Cardiac fibroblast (primary cell): ENCODE results near the gene UGDH.
"Not testable (repeated sequence)": the region's sequence is repeated elsewhere in the genome, so short reads cannot be mapped to it uniquely, and the experiment has no call there.

Experiments used
- DNase-seq, 2 donors: peaks; one replicate each; pipeline versions ENCODE4 v3.0.0 to v3.0.0-alpha.2; 2010; ENCODE audit warnings: low read depth in 2 of 2
- H3K4me3 ChIP-seq, 2 donors: replicated peaks in 1 of 2; 1 replicate in 1 of 2; 2 replicates in 1 of 2; pipeline ENCODE4 v1.5.1; 2011; ENCODE audit warnings: low read depth in 2 of 2, low read length in 2 of 2, mild to moderate bottlenecking in 2 of 2, moderate library complexity in 1 of 2
- CTCF ChIP-seq: IDR thresholded peaks from one replicate; pipeline ENCODE4 v1.5.1; 2011; ENCODE audit warnings: low read depth, mild to moderate bottlenecking, low read length, inconsistent platforms

Gene UGDH

DNA sequence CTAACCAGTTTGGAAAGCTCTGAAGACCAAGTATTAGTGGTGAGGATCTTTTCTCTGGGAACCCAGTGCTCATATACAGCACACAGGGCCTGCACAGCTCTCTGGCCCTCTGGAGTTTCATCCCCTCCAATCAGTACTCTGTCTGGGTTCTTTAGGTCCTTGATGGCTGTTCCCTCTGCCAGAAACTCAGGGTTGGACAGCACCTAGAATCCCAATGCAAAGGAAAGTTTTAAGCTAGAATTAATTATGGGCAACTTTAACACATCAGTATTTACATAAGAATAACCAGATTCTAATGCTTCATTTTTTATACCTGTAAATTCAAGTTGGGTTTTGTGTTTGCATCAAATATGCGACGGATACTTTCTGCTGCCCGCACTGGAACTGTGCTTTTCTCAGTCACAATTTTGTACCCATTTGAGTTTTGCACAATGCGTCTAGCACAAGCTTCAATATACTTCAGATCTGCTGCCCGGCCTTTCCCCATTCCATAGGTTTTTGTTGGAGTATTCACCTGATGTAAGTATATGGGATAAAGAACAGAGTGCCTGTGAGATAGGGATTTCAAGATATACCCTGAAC lies 16.8 kb downstream of the UGDH start:
- no peak overlapping the region for H3K4me3 ChIP-seq
- TF ChIP-seq CTCF = no peak

DNA sequence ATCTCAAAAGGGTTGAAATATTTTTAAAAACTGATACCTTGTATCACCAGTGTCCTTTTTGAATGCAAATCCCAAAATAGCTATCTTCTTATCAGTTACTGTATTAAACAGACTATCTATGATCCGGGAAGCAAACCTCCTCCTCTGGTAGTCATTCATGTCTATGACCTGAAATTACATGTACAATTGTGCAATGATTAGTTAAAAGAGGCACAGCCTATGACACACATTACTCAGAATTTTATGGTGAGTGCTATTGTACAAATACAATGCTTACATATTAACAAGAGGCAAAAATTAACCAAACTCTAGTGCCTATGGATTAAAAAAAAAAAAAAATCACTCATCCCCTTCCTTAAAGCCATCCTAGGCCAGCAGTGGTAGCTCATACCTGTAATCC lies 21.7 kb downstream of the UGDH start:
- peak in 1 of 2 donors; percentile 46 for DNase-seq
- no peak for TF ChIP-seq CTCF
- H3K4me3 ChIP-seq = no peak overlapping the region

More for the DNA sequence above, 16.8 kb downstream of the UGDH start:
- DNase-seq = no peak

DNA sequence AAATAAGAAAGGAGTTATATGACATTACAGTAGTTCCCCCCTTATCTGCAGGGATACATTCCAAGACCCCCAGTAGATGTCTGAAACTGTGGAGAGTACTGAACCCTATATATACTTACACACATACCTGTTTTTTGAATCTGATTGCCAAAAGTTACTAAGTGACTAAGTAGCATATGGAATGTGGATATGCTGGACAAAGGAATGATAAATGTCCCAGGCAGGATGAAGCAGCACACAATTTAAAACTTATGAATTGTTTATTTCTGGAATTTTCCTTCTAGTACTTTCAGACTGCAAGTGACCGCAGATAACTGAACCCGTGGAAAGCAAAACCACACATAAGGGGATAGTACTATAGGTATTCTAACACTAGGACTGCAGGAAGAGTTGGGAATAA lies 22.7 kb downstream of the UGDH start:
- no peak for DNase-seq
- no peak overlapping the region for H3K4me3 ChIP-seq
- TF ChIP-seq CTCF = no peak

- peak in 1 of 2 donors; percentile 79 for DNase-seq
- not testable (repeated sequence) for H3K4me3 ChIP-seq
These were observed 24.6 kb downstream of the UGDH start for GRCh38 chr4:39502664-39503035.

GRCh38 chr4:39502019-39502663 lies 25.1 kb downstream of the UGDH start:
- no peak for TF ChIP-seq CTCF
- DNase-seq = peak; percentile 60 to 94
- H3K4me3 ChIP-seq = no peak overlapping the region

DNA sequence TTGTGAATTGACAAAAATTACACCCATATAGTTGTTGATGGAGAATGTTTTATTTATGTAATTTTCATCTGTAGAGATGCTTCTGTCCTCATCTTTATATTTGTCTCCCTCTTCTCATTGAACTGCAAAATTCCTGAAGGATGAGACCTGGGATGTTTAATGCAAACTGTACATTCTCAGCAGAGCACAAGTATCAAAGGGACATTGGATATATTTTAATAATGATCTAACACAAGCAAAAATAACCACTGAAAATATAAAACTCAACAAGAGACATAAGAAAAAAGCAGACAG lies 28.6 kb downstream of the UGDH start:
- H3K4me3 ChIP-seq = no peak overlapping the region
- no peak for TF ChIP-seq CTCF
- no peak for DNase-seq

- no peak overlapping the region for H3K4me3 ChIP-seq
- DNase-seq = no peak
- TF ChIP-seq CTCF = no peak
These were observed 29.1 kb downstream of the UGDH start for GRCh38 chr4:39497909-39498726.
